ENCODE results near the gene METTL24. TPM values are rescaled to one million over a fixed set of nuclear protein-coding genes. Genes with fewer than 3 reads are reported as not detected.

Gene METTL24
- total RNA-seq, 1 donor from 2014 or later, result 3.2 TPM

DNA sequence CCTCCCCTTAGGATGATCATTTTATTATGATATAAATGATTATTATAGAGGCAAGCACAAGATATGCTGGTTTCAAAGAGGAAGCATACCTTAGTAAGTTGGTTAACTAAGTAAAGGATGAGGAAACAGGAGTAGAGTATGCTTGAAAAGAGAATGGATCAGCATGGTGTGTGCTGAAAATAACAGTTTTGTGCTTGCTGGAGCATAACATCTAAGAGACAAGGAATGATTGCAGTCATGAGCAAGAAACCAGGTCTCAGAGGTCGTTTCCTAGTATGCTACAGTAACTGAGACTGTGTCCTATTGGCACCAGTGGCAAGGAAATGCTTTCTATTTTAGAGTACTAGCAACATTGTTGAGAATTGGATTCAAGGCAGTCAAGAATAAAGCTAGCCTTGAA lies 143.8 kb downstream of the METTL24 start:
- Mint-ChIP-seq H3K4me1 (peaks cover 6% of the 10 kb centered on the region), H3K9me3 (no peaks in the 10 kb centered on the region)

DNA sequence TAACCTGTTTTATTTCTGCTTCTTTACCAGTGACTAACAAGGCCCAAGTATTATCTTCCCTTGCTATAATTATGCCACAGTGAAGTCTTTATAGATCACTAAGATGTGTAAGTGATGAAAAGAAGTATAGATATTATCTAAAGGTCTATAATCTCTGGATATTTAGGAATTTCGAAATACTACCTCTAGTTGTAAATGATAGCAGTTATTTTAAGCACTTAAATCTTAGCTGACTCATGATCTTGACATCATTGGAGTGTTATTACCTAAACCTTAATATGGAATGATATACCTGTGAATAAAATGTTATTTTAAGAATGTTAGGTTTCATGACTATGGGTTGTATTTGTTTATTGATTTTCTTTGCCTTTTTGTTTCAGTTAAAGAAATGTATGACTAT lies 146.4 kb downstream of the METTL24 start:
- Mint-ChIP-seq H3K27ac (no peak overlapping the region), H3K4me3 (no peak overlapping the region), H3K36me3 (peaks cover 27% of the 10 kb centered on the region), H3K27me3 (ENCODE audit: insufficient read depth, low read depth) (no peaks in the 10 kb centered on the region), H3K9me3 (no peaks in the 10 kb centered on the region), H3K4me1 (peaks cover 6% of the 10 kb centered on the region)
- Histone ChIP-seq H3F3A (ENCODE audit: low read depth) (no peaks in the 10 kb centered on the region), H3K9ac (no peak overlapping the region), H3K4me3 (no peak overlapping the region), H4K20me1 (ENCODE audit: low read depth) (no peaks in the 10 kb centered on the region), H3K4me1 (no peaks in the 10 kb centered on the region), H2AFZ (replicated peaks) (no peak overlapping the region), H3K27ac (no peak overlapping the region), H3K79me2 (ENCODE audit: low read depth) (no peaks in the 10 kb centered on the region), H3K9me3 (ENCODE audit: low read depth) (no peaks in the 10 kb centered on the region), H3K36me3 (peaks cover 12% of the 10 kb centered on the region), H3K27me3 (no peaks in the 10 kb centered on the region), H3K4me2 (no peak overlapping the region)
- DNase-seq (ENCODE audit: low spot score), result no peak
- TF ChIP-seq, protein P1, sequence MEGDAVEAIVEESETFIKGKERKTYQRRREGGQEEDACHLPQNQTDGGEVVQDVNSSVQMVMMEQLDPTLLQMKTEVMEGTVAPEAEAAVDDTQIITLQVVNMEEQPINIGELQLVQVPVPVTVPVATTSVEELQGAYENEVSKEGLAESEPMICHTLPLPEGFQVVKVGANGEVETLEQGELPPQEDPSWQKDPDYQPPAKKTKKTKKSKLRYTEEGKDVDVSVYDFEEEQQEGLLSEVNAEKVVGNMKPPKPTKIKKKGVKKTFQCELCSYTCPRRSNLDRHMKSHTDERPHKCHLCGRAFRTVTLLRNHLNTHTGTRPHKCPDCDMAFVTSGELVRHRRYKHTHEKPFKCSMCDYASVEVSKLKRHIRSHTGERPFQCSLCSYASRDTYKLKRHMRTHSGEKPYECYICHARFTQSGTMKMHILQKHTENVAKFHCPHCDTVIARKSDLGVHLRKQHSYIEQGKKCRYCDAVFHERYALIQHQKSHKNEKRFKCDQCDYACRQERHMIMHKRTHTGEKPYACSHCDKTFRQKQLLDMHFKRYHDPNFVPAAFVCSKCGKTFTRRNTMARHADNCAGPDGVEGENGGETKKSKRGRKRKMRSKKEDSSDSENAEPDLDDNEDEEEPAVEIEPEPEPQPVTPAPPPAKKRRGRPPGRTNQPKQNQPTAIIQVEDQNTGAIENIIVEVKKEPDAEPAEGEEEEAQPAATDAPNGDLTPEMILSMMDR (IDR thresholded peaks at IDR 0.05), result no peak

More for the DNA sequence above, 143.8 kb downstream of the METTL24 start:
- TF ChIP-seq EZH2phosphoT487 (IDR thresholded peaks at IDR 0.05) (no peak), EZH2 (IDR thresholded peaks at IDR 0.05) (no peak)
- TF ChIP-seq, protein P1 (IDR thresholded peaks at IDR 0.05), result no peak
- no peaks in the 10 kb centered on the region for H3F3A ChIP-seq (ENCODE audit: low read depth)
- Mint-ChIP-seq H3K4me3 (no peak overlapping the region), H3K36me3 (peaks cover 29% of the 10 kb centered on the region), H3K27me3 (ENCODE audit: insufficient read depth, low read depth) (no peaks in the 10 kb centered on the region), H3K27ac (no peak overlapping the region)
- no peak for DNase-seq (ENCODE audit: low spot score)
- H4K20me1 ChIP-seq (ENCODE audit: low read depth), result no peaks in the 10 kb centered on the region
- H3K4me1 ChIP-seq, result no peaks in the 10 kb centered on the region
- H3K9me3 ChIP-seq (ENCODE audit: low read depth), result no peaks in the 10 kb centered on the region
- H3K4me2 ChIP-seq, result no peak overlapping the region
- H3K9ac ChIP-seq, result no peak overlapping the region
- no peak overlapping the region for H3K4me3 ChIP-seq
- no peak overlapping the region for H3K27ac ChIP-seq
- H2AFZ ChIP-seq (replicated peaks), result no peak overlapping the region
- H3K36me3 ChIP-seq, result peaks cover 14% of the 10 kb centered on the region
- no peaks in the 10 kb centered on the region for H3K27me3 ChIP-seq
- H3K79me2 ChIP-seq (ENCODE audit: low read depth), result no peaks in the 10 kb centered on the region

DNA sequence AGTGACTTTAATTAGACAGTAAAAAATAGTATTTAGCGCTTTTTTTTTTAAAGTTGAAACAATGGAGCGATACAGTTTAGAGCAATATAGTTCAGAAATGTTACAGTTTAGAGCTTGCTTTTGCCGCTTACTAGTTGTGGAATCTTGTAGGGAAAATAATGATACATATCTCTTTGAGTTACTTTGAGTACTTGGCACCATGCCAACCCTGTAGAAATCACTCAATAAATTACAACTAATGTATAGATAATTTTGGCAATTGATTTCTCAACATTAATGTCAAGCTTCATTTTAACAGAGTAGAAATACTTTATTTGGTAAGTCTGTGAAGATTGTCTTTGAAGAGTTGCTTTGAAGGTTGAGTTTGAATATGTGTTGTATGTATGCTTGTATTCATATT lies 150.5 kb downstream of the METTL24 start:
- Mint-ChIP-seq H3K27ac (no peak overlapping the region), H3K27me3 (ENCODE audit: insufficient read depth, low read depth) (no peaks in the 10 kb centered on the region)

More for the DNA sequence above, 150.5 kb downstream of the METTL24 start:
- Histone ChIP-seq H2AFZ (replicated peaks) (no peak overlapping the region), H3K9me3 (ENCODE audit: low read depth) (no peaks in the 10 kb centered on the region), H3K9ac (no peak overlapping the region), H3K27ac (no peak overlapping the region), H3K79me2 (ENCODE audit: low read depth) (no peaks in the 10 kb centered on the region), H3K4me3 (no peak overlapping the region), H3K4me1 (no peaks in the 10 kb centered on the region), H3K27me3 (no peaks in the 10 kb centered on the region), H3F3A (ENCODE audit: low read depth) (no peaks in the 10 kb centered on the region), H3K36me3 (peaks cover 11% of the 10 kb centered on the region), H4K20me1 (ENCODE audit: low read depth) (no peaks in the 10 kb centered on the region), H3K4me2 (no peak overlapping the region)
- no peak for DNase-seq (ENCODE audit: low spot score)
- Mint-ChIP-seq H3K4me1 (no peaks in the 10 kb centered on the region), H3K36me3 (peaks cover 17% of the 10 kb centered on the region), H3K4me3 (no peak overlapping the region), H3K9me3 (no peaks in the 10 kb centered on the region)
- no peak for TF ChIP-seq EZH2phosphoT487 (IDR thresholded peaks at IDR 0.05)
- TF ChIP-seq EZH2 (IDR thresholded peaks at IDR 0.05), result no peak
- TF ChIP-seq, protein P1 (IDR thresholded peaks at IDR 0.05), result no peak
